NB4 (cell line): ENCODE results near the gene STX11.

ENCODE experiments used
- DNase-seq: peaks from one replicate; pipeline ENCODE4 v3.0.0; 2010; ENCODE audit warnings: low read depth
- H3K4me3 ChIP-seq: one replicate; pipeline ENCODE4 v1.5.1; 2011; ENCODE audit warnings: mild to moderate bottlenecking, low read depth, low read length, moderate library complexity
- MYC ChIP-seq: IDR thresholded peaks from 2 replicates; pipeline ENCODE4 v1.6.1; 2011; ENCODE audit warnings: low read depth, low read length
- POLR2A ChIP-seq: IDR thresholded peaks from 2 replicates; pipeline ENCODE4 v1.6.1; 2011; ENCODE audit warnings: mild to moderate bottlenecking; ENCODE audit not compliant: insufficient read length; ENCODE audit errors: extremely low read depth
- TF ChIP-seq, protein P1 (sequence below): IDR thresholded peaks from one replicate; pipeline ENCODE4 v1.5.1; 2012; ENCODE audit warnings: low read depth, low read length
- TF ChIP-seq, protein P2 (sequence below): IDR thresholded peaks from 2 replicates; pipeline ENCODE4 v1.6.1; 2011; ENCODE audit warnings: low read depth, low read length

Gene STX11

DNA sequence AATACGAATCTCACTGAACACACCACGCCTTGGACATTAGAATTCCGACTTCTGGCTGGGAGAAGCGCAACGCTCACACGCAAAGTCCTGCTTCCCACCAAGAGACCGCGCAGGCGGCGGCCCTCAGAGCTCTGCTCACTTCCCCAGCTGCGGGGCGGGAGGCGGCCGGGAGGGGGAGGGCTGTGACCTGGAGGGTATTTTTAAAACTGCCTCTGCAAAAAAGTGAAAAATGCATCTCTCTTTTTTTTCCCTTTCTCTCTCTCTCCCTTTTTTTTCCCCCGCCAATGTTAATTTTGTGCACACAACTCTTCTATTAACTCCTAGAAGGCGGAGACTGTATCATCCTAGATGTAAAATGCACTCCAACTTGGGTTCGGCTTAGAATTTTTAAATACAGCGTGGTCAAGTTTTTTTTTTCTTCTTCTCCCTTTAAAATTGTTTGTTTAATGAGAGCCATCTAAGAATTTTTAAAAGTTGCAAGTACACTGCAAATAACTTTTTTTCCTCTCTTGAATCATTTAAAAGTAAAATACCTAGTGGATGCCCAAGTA is 66.4 kb downstream of the STX11 start:
- DNase-seq = no peak
- TF ChIP-seq POLR2A = no peak
- TF ChIP-seq, protein P1, sequence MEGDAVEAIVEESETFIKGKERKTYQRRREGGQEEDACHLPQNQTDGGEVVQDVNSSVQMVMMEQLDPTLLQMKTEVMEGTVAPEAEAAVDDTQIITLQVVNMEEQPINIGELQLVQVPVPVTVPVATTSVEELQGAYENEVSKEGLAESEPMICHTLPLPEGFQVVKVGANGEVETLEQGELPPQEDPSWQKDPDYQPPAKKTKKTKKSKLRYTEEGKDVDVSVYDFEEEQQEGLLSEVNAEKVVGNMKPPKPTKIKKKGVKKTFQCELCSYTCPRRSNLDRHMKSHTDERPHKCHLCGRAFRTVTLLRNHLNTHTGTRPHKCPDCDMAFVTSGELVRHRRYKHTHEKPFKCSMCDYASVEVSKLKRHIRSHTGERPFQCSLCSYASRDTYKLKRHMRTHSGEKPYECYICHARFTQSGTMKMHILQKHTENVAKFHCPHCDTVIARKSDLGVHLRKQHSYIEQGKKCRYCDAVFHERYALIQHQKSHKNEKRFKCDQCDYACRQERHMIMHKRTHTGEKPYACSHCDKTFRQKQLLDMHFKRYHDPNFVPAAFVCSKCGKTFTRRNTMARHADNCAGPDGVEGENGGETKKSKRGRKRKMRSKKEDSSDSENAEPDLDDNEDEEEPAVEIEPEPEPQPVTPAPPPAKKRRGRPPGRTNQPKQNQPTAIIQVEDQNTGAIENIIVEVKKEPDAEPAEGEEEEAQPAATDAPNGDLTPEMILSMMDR = no peak
- TF ChIP-seq, protein P2, sequence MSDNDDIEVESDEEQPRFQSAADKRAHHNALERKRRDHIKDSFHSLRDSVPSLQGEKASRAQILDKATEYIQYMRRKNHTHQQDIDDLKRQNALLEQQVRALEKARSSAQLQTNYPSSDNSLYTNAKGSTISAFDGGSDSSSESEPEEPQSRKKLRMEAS = 0 out of 2 replicates have a peak, but pooled peaks have one; percentile 6
- peak overlapping the region; percentile 60 for H3K4me3 ChIP-seq

GRCh38 chr6:144217264-144217663 is 66.9 kb downstream of the STX11 start:
- peak; percentile 21 for DNase-seq
- TF ChIP-seq, protein P1 = no peak
- TF ChIP-seq, protein P2 = no peak
- no peak for TF ChIP-seq POLR2A
- H3K4me3 ChIP-seq = peak overlapping the region; percentile 60

DNA sequence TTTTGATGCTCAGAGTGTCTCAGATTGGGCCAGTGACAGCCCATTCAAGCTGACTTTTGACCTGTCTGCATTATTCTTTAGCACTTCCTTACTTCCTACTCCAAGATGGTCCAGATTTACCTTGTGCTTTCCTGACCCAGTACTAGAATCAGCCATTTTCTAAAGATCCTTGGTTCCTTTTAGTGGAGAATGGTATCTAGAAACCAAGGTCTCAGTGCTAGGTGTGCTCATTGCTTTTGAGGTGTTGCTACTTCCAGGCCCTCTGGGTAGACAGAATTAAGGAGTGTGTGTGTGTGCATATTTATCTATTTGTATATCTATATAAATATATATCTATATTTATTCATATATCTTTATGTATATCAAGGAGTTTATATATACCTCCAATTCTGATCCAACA is 67.5 kb downstream of the STX11 start:
- H3K4me3 ChIP-seq = no peak overlapping the region
- no peak for TF ChIP-seq POLR2A
- TF ChIP-seq, protein P1 = no peak
- TF ChIP-seq, protein P2 = no peak
- TF ChIP-seq MYC = no peak
- DNase-seq = no peak

GRCh38 chr6:144219056-144219685 is 68.9 kb downstream of the STX11 start:
- H3K4me3 ChIP-seq = no peak overlapping the region
- peak; percentile 71 for DNase-seq
- TF ChIP-seq POLR2A (no peak), MYC (no peak; the same call in 1 of the 2 replicates)
- TF ChIP-seq, protein P1 = peak; percentile 56

- TF ChIP-seq POLR2A (no peak), MYC (no peak)
- TF ChIP-seq, protein P2 = no peak
- TF ChIP-seq, protein P1 = no peak
- DNase-seq = no peak
- no peak overlapping the region for H3K4me3 ChIP-seq
These were observed 69.9 kb downstream of the STX11 start for GRCh38 chr6:144220031-144220790.
